Stimulated activated naive B cell treated with anti-CD40 and anti-IgM and Interleukin-4, amounts not matched to agents 10 μg/mL and 1 μg/mL and 100 μg/mL, for 72 hours (primary cell): ENCODE measurements around the gene CFAP92.

Source experiments
- ATAC-seq, 2 donors: fragments of 150-1000 bp; cut with Tn5 transposase; replicated peaks; 2 replicates each; pipeline ENCODE4 v1.10.0; 2021; ENCODE audit warnings: moderate library complexity in 1 of 2
- DNase-seq: peaks from one replicate; pipeline ENCODE4 v3.0.0; 2021
- H3K27ac Mint-ChIP-seq: one replicate; pipeline ENCODE4 v1.8.0; 2022; ENCODE audit warnings: mild to moderate bottlenecking, mixed read lengths
- H3K27me3 Mint-ChIP-seq, 2 donors: one replicate each; pipeline ENCODE4 v1.8.0; 2022; ENCODE audit warnings: mixed read lengths in 2 of 2
- H3K36me3 Mint-ChIP-seq, 2 donors: one replicate each; pipeline ENCODE4 v1.8.0; 2022; ENCODE audit warnings: mixed read lengths in 2 of 2, mild to moderate bottlenecking in 1 of 2
- H3K4me1 Mint-ChIP-seq, 2 donors: one replicate each; pipeline ENCODE4 v1.8.0; 2022; ENCODE audit warnings: mixed read lengths in 2 of 2, mild to moderate bottlenecking in 1 of 2
- H3K4me3 Mint-ChIP-seq, 2 donors: one replicate each; pipeline ENCODE4 v1.8.0; 2022; ENCODE audit warnings: mild to moderate bottlenecking in 2 of 2, mixed read lengths in 2 of 2, moderate library complexity in 1 of 2
- H3K9me3 Mint-ChIP-seq, 2 donors: one replicate each; pipeline ENCODE4 v1.8.0; 2022; ENCODE audit warnings: mixed read lengths in 2 of 2, mild to moderate bottlenecking in 1 of 2

CFAP92 gene

DNA sequence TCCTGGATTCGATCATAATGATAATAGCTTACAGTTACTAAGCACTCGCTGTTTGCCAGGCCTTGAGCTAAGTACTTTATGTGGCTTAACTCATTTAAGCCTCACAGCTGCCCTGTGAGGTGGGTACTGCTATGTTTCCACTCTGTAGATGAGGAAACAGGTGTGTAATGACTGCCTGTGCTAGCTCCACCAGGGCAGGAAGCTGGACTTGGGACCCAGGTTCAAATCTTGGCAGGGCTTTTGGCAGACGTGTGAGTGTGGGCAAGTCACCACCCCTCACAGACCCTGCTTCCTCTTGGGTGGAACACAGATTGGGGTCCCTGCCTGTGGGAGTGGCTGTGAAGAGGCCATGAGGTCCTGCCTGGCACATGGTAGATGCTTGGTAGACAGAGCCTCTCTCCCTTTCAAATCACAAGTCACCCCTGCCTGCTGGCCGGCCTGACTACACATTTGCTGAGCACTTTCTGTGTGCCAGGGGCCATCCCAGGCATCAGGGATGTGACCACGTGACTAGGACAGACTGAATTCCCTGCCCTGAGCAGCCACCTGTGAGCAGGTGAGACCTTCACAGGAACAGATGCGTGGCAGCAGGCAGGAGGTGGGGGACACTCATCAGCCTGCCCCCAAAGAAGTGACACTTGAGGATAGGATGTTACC lies 10.9 kb upstream of the CFAP92 start:
- Mint-ChIP-seq H3K27ac (no peak overlapping the region), H3K9me3 (no peaks in the 10 kb centered on the region), H3K4me1 (peaks cover 20 to 22% of the 10 kb centered on the region in 2 donors), H3K4me3 (no peak overlapping the region), H3K27me3 (peaks cover 41 to 49% of the 10 kb centered on the region in 2 donors), H3K36me3 (peaks cover 0 to 6% of the 10 kb centered on the region in 2 donors)
- ATAC-seq (no peak), DNase-seq (no peak)

DNA sequence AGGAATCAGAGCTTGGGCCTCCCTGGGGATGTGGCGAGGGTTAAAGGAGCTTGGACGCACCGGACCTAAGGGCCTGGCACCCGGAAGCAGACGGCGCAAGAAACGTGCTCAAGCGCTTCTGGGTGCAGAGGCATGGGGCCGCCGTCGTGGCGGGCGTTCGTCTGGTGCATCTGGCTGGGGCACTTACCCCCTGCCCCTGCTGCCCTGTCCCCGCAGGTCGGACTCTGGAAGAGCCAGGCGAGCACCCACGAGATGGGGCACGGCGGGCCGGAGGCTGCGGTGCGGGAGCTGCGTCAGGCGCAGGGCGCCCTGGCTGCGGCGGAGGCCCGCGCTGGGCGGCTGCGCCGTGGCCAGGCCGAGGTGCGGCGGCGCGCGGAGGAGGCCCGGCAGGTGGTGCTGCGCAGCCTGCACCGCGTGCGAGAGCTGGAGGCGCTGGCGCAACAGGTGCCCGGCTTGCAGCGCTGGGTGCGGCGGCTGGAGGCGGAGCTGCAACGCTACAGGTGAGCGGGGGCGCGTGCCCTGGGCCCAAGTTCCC lies 9.8 kb upstream of the CFAP92 start:
- H3K4me1 Mint-ChIP-seq = peaks cover 20 to 28% of the 10 kb centered on the region in 2 donors
- peaks cover 46 to 58% of the 10 kb centered on the region in 2 donors for H3K27me3 Mint-ChIP-seq
- no peaks in the 10 kb centered on the region for H3K9me3 Mint-ChIP-seq
- peaks cover 0 to 6% of the 10 kb centered on the region in 2 donors for H3K36me3 Mint-ChIP-seq
- peak; percentile 63 to 71 for ATAC-seq
- no peak overlapping the region for H3K27ac Mint-ChIP-seq
- no peak for DNase-seq
- peak overlapping the region; percentile 74 to 79 for H3K4me3 Mint-ChIP-seq

DNA sequence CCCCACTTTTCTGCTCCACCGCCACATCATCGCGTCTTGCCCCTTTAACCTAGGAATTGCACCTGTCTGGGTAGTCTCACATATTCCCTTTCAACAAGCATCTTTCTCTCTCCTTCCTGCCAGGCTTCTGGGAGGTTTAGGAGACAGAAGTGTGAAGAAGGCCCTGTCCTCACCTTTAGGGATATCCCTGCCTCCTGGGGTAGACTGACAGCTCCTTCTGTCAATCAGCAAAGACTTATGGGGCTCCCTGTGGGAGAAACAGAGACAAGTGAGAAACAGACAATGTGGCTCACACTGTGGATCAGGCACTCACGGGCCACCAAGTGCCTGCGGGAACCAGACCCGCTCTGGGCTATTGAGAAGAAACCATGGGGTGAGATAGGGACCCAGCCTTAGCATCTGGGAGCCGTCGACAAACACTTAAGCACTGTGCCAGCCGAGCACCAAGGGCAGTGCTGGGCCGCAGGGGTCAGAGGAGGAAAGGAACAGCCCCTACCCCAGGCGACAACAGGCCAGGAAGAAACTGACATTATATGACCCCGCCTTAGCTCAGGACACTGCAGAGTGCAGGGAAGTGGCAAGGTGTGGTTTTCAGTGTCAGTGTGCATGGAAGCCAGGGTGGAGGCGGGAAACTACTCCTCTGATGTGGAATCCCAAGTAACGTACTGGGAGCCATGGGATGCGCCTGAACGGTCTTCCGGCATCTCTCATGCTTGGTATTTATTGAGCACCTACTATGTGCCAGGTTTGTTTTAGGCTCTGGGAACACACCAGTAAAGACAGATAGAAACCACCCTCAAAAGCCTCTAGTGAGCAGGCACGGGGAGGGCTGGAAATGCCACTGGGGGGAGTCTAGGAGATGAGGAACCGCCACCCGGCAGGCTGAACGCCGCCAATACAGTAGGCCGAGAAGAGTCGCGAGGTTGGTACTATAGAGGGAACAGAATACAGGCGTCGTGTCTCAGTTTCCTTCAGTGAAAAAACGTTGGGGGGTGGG lies 9.0 kb upstream of the CFAP92 start:
- Mint-ChIP-seq H3K9me3 (no peaks in the 10 kb centered on the region), H3K4me1 (peaks cover 20 to 31% of the 10 kb centered on the region in 2 donors), H3K27me3 (peaks cover 49 to 66% of the 10 kb centered on the region in 2 donors), H3K36me3 (peaks cover 0 to 6% of the 10 kb centered on the region in 2 donors), H3K4me3 (peak overlapping the region; percentile 74 to 79), H3K27ac (peak overlapping the region; percentile 52)
- no peak for ATAC-seq
- no peak for DNase-seq

DNA sequence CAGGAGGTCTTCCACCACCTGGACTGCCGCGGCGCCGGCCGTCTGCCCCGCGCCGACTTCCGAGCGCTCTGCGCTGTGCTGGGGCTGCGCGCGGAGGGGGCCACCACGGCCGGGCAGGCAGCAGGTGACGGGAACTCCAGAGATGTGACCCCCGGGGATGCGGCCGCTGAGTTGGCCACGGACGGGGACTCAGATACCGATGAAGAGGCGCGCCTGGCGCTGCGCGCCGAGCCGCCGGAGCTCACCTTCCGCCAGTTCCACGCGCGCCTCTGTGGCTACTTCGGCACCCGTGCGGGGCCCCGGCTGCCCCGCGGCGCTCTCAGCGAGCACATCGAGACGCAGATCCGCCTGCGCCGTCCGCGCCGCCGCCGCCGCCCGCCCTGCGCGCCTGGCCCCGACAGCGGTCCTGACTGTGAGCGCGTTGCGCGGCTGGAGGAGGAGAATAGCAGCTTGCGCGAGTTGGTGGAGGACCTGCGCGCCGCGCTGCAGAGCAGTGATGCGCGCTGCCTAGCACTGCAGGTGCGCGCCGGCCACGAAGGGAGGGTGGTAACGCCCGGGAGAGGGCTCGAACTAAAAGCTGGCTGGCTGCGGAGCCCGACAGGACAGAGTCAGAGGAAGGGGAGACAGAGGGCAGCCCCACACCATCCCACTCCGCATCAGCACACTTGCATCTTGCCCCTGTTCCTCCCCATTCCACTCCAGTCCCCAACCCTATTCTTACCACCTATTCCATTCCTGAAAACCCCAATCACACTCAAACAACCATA lies 8.1 kb upstream of the CFAP92 start:
- H3K9me3 Mint-ChIP-seq = no peaks in the 10 kb centered on the region
- H3K4me3 Mint-ChIP-seq = peak overlapping the region; percentile 72 to 79
- H3K27ac Mint-ChIP-seq = no peak overlapping the region
- H3K4me1 Mint-ChIP-seq = peaks cover 20 to 31% of the 10 kb centered on the region in 2 donors
- peaks cover 0 to 6% of the 10 kb centered on the region in 2 donors for H3K36me3 Mint-ChIP-seq
- DNase-seq = no peak
- peaks cover 56 to 70% of the 10 kb centered on the region in 2 donors for H3K27me3 Mint-ChIP-seq
- peak; percentile 63 to 66 for ATAC-seq

DNA sequence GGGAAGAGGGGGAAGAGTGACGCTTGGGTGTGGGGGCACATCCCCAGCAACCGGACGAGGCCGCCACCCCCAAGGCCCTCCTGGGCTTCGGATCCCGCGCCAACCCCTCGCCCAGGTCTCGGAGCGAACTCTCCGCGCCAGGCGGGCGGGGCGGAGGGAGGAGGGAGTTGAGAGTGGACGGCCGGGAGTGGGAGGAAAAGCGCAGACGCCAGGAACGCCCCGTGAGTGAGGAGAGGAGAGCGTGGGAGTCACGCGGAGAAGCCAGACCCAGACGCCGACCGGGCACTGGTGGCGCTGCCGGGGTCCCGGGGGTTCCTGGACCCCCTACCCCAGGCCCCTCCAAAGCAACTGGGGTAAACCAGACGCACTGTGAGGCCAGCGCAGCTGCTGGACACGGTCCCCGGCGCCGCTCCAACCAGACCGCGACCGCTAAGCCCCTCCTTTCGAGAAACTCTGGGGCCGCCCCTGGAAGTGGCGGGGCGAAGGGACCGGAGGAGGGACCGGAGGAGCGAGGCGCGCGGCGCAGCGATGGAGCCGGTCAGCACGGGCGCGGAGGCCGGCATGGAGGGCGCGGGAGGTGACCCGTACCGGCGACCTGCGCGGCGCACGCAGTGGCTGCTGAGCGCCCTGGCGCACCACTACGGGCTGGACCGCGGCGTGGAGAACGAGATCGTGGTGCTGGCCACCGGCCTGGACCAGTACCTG lies 7.4 kb upstream of the CFAP92 start, which contains the start of gene EFCC1:
Gene EFCC1, plus strand, starts transcription at position 204 of the 705 bp plus-strand sequence. Its CDS starts 325 bp downstream, at position 529.
- Mint-ChIP-seq H3K9me3 (no peaks in the 10 kb centered on the region), H3K27ac (peak within 1 kb of the TSS; percentile 25), H3K4me1 (peaks cover 24 to 37% of the 10 kb centered on the region in 2 donors), H3K36me3 (peaks cover 0 to 6% of the 10 kb centered on the region in 2 donors), H3K27me3 (peaks cover 56 to 76% of the 10 kb centered on the region in 2 donors), H3K4me3 (peak within 1 kb of the TSS; percentile 73 to 79)
- ATAC-seq = peak; percentile 37 to 44
- no peak for DNase-seq

DNA sequence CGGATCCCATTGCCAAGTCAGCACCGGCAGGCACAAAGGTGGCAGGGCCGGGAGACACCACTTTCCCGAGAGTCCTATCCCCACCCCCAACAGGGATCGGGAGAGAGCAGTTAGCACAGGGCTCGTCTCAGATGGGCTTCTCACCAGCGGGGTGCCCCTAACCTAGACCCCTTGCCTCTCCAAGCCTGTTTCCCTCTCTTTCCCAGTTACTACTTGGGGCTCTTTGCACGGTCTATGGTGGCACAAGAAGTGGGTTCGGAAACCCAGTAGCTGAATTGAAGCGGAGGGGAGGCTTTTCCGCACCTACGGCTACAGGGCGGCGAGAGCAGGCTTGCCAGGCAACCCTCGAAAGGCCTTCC lies 6.8 kb upstream of the CFAP92 start:
- Mint-ChIP-seq H3K27me3 (peaks cover 56 to 76% of the 10 kb centered on the region in 2 donors), H3K27ac (peak overlapping the region; percentile 25), H3K9me3 (no peaks in the 10 kb centered on the region), H3K4me1 (peaks cover 28 to 42% of the 10 kb centered on the region in 2 donors), H3K4me3 (peak overlapping the region; percentile 73 to 79), H3K36me3 (peaks cover 0 to 6% of the 10 kb centered on the region in 2 donors)
- DNase-seq (no peak), ATAC-seq (no peak)

DNA sequence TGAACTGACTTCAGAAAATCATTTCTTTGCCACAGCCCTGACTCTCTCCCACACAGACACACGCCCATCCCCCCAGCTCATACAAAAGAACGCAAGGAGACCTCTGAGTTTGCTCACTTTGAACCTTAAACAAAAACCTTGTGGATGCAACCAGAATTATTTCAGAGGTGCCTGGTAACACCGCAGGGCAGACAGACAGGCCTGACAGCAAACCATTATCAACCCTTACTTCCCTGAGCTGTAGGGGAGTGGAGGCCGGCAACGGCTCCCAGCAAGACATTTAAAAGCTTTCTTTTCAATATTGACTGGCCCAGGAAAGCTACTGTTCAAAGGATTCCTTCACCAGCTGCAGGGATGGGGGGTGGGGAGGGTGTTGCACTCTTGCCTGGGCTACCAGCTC lies 5.2 kb upstream of the CFAP92 start:
- Mint-ChIP-seq H3K27ac (no peak overlapping the region), H3K4me3 (no peak overlapping the region), H3K4me1 (peaks cover 30 to 56% of the 10 kb centered on the region in 2 donors), H3K9me3 (no peaks in the 10 kb centered on the region), H3K36me3 (peaks cover 0 to 6% of the 10 kb centered on the region in 2 donors), H3K27me3 (peaks cover 43 to 62% of the 10 kb centered on the region in 2 donors)
- DNase-seq = no peak
- ATAC-seq = no peak

DNA sequence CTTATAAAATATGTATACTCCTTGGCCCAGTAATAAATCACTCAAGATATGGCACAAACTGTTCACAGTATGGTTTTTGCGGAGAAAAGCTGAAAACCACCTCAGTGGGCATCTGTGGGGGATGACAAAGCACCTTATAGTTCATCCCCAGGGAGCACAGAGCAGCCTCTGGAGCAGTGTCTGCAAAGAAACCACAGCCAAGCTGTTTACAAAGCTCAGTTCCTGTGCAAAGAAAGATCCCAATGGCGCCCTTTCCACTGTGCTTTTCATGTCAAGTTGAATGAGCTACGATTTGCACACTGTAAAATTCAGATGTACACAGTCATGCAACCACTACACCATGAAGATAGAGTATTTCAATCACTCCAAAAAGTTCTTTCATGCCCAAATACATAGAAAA lies 4.7 kb upstream of the CFAP92 start:
- Mint-ChIP-seq H3K27ac (no peak overlapping the region), H3K36me3 (peaks cover 0 to 6% of the 10 kb centered on the region in 2 donors), H3K9me3 (no peaks in the 10 kb centered on the region), H3K27me3 (peaks cover 41 to 57% of the 10 kb centered on the region in 2 donors), H3K4me1 (peaks cover 30 to 61% of the 10 kb centered on the region in 2 donors), H3K4me3 (no peak overlapping the region)
- no peak for ATAC-seq
- DNase-seq = no peak

DNA sequence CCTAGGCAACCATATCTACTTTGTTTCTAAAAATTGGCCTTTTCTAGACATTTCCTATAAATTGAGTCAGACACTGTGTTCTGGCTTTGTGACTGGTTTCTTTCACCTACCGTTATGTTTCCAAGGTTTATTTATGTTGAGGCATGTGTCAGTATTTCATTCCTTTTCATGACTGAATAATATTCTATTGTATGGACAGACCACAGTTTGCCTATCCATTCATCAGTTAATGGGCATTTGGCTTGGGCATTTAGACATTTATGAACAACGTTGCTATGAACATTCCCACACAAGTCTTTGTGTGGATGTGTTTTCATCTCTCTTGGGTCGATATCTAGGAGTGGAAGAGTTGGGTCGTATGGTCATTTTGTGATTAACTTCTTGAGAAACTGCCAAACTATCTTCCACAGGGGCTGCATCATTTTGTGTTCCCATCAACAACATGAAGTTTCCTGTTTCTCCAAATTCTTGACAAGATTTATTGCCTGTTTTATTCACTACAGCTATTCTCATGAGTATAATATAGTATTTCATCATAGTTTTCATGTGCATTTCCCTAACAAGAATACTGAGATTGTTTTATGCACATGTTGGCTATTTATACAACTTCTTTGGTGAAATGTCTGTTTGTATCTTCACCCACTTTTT lies 3.7 kb upstream of the CFAP92 start:
- H3K9me3 Mint-ChIP-seq = no peaks in the 10 kb centered on the region
- peaks cover 26 to 58% of the 10 kb centered on the region in 2 donors for H3K4me1 Mint-ChIP-seq
- H3K4me3 Mint-ChIP-seq = no peak overlapping the region
- H3K27me3 Mint-ChIP-seq = peaks cover 31 to 48% of the 10 kb centered on the region in 2 donors
- ATAC-seq = no peak
- no peak for DNase-seq
- peaks cover 0 to 3% of the 10 kb centered on the region in 2 donors for H3K36me3 Mint-ChIP-seq
- no peak overlapping the region for H3K27ac Mint-ChIP-seq

DNA sequence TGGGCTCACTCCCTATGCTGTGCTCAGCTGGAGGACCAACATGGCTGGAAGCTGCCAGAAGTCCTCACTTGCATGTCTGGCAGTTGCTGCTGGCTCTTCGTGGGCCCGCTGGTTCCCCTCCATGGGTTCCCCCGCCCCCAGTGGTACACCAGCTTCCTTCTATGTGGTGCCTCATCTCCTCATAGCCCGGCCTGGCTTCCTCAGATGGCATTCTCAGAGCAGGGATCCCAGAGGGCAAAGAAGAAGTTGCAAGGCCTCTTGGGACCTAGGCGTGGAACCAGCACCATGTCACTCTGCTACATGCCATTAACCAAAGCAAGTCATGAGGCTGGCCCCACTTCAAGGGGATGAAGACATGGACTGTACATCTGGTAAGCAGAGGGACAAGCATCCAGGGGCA lies 2.9 kb upstream of the CFAP92 start:
- peak in 1 of 2 donors; percentile 11 for ATAC-seq
- H3K27ac Mint-ChIP-seq = no peak overlapping the region
- H3K9me3 Mint-ChIP-seq = no peaks in the 10 kb centered on the region
- H3K36me3 Mint-ChIP-seq = no peaks in the 10 kb centered on the region
- H3K4me1 Mint-ChIP-seq = peaks cover 20 to 50% of the 10 kb centered on the region in 2 donors
- peaks cover 24 to 40% of the 10 kb centered on the region in 2 donors for H3K27me3 Mint-ChIP-seq
- no peak overlapping the region for H3K4me3 Mint-ChIP-seq
- no peak for DNase-seq

DNA sequence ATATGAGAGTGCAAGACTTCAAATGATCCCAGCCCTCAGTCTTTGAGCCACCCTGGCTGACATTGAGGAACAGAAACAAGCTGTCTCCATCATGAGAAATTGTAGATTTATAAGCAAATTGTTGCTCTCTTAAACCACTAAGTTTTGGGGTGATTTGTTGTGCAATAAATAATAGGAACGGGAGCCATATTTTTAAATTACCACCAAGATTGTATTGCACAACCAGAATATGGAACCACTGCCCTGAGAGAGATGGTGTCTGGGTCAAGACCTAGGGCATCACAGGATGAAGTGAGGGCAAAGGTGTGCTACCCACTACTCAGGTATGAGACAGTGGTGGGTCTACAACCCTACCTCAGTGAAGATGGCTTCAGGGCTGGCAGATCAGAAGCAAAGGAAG lies 2.3 kb upstream of the CFAP92 start:
- Mint-ChIP-seq H3K36me3 (no peaks in the 10 kb centered on the region), H3K4me3 (no peak overlapping the region), H3K9me3 (no peaks in the 10 kb centered on the region), H3K27ac (no peak overlapping the region), H3K27me3 (peaks cover 24 to 40% of the 10 kb centered on the region in 2 donors), H3K4me1 (peaks cover 20 to 50% of the 10 kb centered on the region in 2 donors)
- ATAC-seq (no peak), DNase-seq (no peak)

DNA sequence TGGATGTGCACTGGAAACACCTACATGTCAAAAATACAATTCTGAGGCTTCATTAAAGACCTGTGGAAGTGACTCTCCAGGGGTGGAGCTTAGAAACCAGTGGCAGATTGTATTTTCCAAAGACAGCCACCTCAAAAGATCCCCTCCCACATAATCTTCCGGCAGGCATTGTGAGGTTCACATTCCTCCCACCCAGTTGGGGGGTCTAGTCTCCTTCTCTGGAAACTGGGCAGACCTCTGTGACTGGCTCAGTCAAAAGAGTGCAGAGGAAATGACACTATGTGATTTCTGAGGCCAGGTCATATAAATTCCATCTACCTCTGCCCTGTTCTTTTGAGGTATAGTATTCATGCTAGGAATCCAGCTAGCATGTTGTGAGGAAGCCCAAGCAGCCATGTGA lies 1.9 kb upstream of the CFAP92 start:
- no peaks in the 10 kb centered on the region for H3K36me3 Mint-ChIP-seq
- H3K27ac Mint-ChIP-seq = no peak overlapping the region
- ATAC-seq (no peak), DNase-seq (no peak)
- H3K4me1 Mint-ChIP-seq = peaks cover 20 to 45% of the 10 kb centered on the region in 2 donors
- peaks cover 21 to 36% of the 10 kb centered on the region in 2 donors for H3K27me3 Mint-ChIP-seq
- H3K9me3 Mint-ChIP-seq = no peaks in the 10 kb centered on the region
- H3K4me3 Mint-ChIP-seq = no peak overlapping the region
